Measurements from ENCODE around the gene KLHL29. TPM values are rescaled to one million over a fixed set of nuclear protein-coding genes. Genes with fewer than 3 reads are reported as not detected.

Gene KLHL29
- total RNA-seq, 2 donors from 2014 or later = 2.0 to 4.2 TPM

GRCh38 chr2:23447405-23447804 lies 62.4 kb downstream of the KLHL29 start:
- DNase-seq (ENCODE audit: low spot score) = no peak
- H3K27me3 ChIP-seq = no peaks in the 10 kb centered on the region
- H3K4me3 ChIP-seq = no peak overlapping the region
- no peaks in the 10 kb centered on the region for H3K9me3 ChIP-seq
- H3K27ac ChIP-seq = no peak overlapping the region
- no peak for TF ChIP-seq CTCF (IDR thresholded peaks at IDR 0.05)
- H3K36me3 ChIP-seq = no peaks in the 10 kb centered on the region
- H3K4me1 ChIP-seq = no peaks in the 10 kb centered on the region

- no peak for TF ChIP-seq CTCF (IDR thresholded peaks at IDR 0.05)
- H3K9me3 ChIP-seq = no peaks in the 10 kb centered on the region
- H3K27me3 ChIP-seq = no peaks in the 10 kb centered on the region
- no peak overlapping the region for H3K27ac ChIP-seq
- no peaks in the 10 kb centered on the region for H3K36me3 ChIP-seq
- peaks cover 0 to 4% of the 10 kb centered on the region in 2 donors for H3K4me1 ChIP-seq
- no peak overlapping the region for H3K4me3 ChIP-seq
- DNase-seq (ENCODE audit: low spot score) = peak; percentile 50
Measured at GRCh38 chr2:23448906-23449305, 63.9 kb downstream of the KLHL29 start.

- peak; percentile 18 for DNase-seq (ENCODE audit: low spot score)
Measured at GRCh38 chr2:23449413-23449812, 64.4 kb downstream of the KLHL29 start.

GRCh38 chr2:23449831-23450331 lies 64.9 kb downstream of the KLHL29 start:
- Histone ChIP-seq H3K27me3 (no peaks in the 10 kb centered on the region), H3K27ac (no peak overlapping the region), H3K36me3 (no peaks in the 10 kb centered on the region), H3K4me1 (peaks cover 0 to 4% of the 10 kb centered on the region in 2 donors), H3K9me3 (no peaks in the 10 kb centered on the region), H3K4me3 (no peak overlapping the region)
- peak; percentile 59 for DNase-seq (ENCODE audit: low spot score)
- TF ChIP-seq CTCF (IDR thresholded peaks at IDR 0.05) = no peak

More at GRCh38 chr2:23449413-23449812, 64.4 kb downstream of the KLHL29 start:
- no peaks in the 10 kb centered on the region for H3K36me3 ChIP-seq
- no peak overlapping the region for H3K4me3 ChIP-seq
- TF ChIP-seq CTCF (IDR thresholded peaks at IDR 0.05) = no peak
- no peaks in the 10 kb centered on the region for H3K9me3 ChIP-seq
- peaks cover 0 to 4% of the 10 kb centered on the region in 2 donors for H3K4me1 ChIP-seq
- H3K27me3 ChIP-seq = no peaks in the 10 kb centered on the region
- H3K27ac ChIP-seq = no peak overlapping the region

GRCh38 chr2:23452372-23452771 lies 67.4 kb downstream of the KLHL29 start:
- Histone ChIP-seq H3K27me3 (no peaks in the 10 kb centered on the region), H3K27ac (no peak overlapping the region)
- TF ChIP-seq CTCF (IDR thresholded peaks at IDR 0.05) = no peak

GRCh38 chr2:23452853-23453420 lies 68.0 kb downstream of the KLHL29 start:
- Histone ChIP-seq H3K36me3 (no peaks in the 10 kb centered on the region), H3K27me3 (no peaks in the 10 kb centered on the region), H3K9me3 (no peaks in the 10 kb centered on the region), H3K4me3 (no peak overlapping the region), H3K4me1 (peaks cover 0 to 4% of the 10 kb centered on the region in 2 donors), H3K27ac (no peak overlapping the region)
- TF ChIP-seq CTCF (IDR thresholded peaks at IDR 0.05) = no peak
- peak; percentile 57 for DNase-seq (ENCODE audit: low spot score)

More at GRCh38 chr2:23452372-23452771, 67.4 kb downstream of the KLHL29 start:
- H3K4me1 ChIP-seq = peaks cover 0 to 4% of the 10 kb centered on the region in 2 donors
- H3K36me3 ChIP-seq = no peaks in the 10 kb centered on the region
- DNase-seq (ENCODE audit: low spot score) = peak; percentile 28
- H3K4me3 ChIP-seq = no peak overlapping the region
- H3K9me3 ChIP-seq = no peaks in the 10 kb centered on the region
